ENCODE data around the gene TMEM119. TPM values are rescaled to one million over a fixed set of nuclear protein-coding genes. Genes with fewer than 3 reads are reported as not detected.
"Not testable (repeated sequence)": the region's sequence is repeated elsewhere in the genome, so short reads cannot be mapped to it uniquely, and the experiment has no call there.

TMEM119 gene
- total RNA-seq, 1 donor from 2014 or later = 0.79 TPM

DNA sequence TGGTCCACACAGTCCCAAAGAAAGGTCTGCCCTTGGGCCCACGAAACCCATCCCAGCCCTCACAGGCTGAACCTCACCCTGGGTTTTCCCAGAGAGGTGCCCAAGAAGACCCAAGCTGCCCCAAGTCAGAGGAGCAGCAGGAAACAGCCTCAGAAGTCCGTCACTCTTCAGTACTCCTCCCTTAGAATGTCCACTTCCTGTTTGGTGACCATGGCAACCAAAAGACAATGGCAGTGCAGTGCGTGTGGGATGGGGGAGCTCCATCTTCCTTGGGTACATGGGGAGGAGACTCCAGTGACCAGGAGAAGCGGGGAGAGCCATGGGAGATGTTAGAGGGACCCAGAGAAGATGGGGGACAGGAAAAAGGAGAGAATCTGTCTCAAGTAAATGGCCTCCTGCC, 24.5 kb upstream of the TMEM119 start:
- no peak for TF ChIP-seq CTCF (IDR thresholded peaks at IDR 0.05; ENCODE audit: insufficient read depth, low read length, severe bottlenecking)
- H3K27me3 ChIP-seq (ENCODE audit: control insufficient read depth, insufficient read depth, low read length) = no peaks in the 10 kb centered on the region
- DNase-seq (ENCODE audit: low read depth) (peak; percentile 50), FAIRE-seq (no peak)
- no peak overlapping the region for H3K4me3 ChIP-seq (ENCODE audit: low read depth, low read length)
- H3K36me3 ChIP-seq (ENCODE audit: control insufficient read depth, insufficient read depth, low read length) = no peaks in the 10 kb centered on the region

DNA sequence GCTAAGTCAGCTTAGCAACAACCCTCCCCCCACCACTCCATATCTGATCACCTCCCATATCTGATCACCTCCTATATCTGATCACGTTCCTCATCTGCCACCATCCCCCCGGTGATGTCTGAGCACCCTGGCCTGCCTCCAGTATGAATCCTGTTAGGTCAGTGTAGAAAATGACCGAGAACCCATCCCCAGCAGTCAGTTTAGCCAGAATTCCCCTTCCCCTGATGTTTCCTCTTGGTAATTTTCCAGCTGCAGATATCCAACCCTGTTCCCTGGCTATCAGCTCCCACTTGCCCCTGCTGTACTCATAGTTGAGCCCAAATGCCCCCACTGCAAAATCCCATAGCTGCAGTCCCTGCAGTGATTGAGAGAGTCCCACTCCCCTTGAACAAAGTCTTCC, 23.3 kb upstream of the TMEM119 start:
- no peaks in the 10 kb centered on the region for H3K36me3 ChIP-seq (ENCODE audit: control insufficient read depth, insufficient read depth, low read length)
- no peaks in the 10 kb centered on the region for H3K27me3 ChIP-seq (ENCODE audit: control insufficient read depth, insufficient read depth, low read length)
- H3K4me3 ChIP-seq (ENCODE audit: low read depth, low read length) = no peak overlapping the region
- TF ChIP-seq CTCF (IDR thresholded peaks at IDR 0.05; ENCODE audit: insufficient read depth, low read length, severe bottlenecking) = no peak
- FAIRE-seq = no peak
- no peak for DNase-seq (ENCODE audit: low read depth)

DNA sequence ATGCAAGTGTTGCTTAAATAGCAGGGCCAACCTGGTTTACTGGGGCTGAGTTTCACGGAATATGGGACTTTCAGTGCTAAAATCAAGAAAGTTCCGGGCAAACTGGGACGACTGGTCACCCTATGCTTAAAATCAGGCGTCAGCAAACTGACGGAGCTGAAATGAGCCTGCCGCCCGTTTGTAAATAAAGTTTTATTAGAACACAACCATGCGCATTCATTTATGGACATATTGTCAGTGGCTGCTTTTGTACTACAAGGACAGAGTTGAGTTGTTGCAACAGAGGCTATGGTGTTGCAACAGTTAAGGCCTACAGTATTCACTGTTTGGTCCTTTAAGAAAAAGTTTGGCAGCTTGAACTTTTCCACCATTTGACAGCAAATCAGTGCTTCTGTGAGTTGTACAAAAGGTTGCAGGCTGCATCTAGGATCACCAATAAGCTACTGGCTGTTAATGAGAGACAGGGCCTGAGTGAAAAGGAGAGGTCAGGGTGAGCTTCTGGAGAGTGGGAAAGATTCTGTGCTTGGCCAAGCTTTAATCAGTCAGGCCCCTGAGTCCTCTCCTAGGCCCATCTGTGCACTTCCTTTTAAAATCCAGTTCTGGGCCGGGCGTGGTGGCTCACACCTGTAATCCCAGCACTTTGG, 22.5 kb upstream of the TMEM119 start:
- no peaks in the 10 kb centered on the region for H3K36me3 ChIP-seq (ENCODE audit: control insufficient read depth, insufficient read depth, low read length)
- no peak for DNase-seq (ENCODE audit: low read depth)
- H3K4me3 ChIP-seq (ENCODE audit: low read depth, low read length) = no peak overlapping the region
- no peak for TF ChIP-seq CTCF (IDR thresholded peaks at IDR 0.05; ENCODE audit: insufficient read depth, low read length, severe bottlenecking)
- FAIRE-seq = no peak
- no peaks in the 10 kb centered on the region for H3K27me3 ChIP-seq (ENCODE audit: control insufficient read depth, insufficient read depth, low read length)

DNA sequence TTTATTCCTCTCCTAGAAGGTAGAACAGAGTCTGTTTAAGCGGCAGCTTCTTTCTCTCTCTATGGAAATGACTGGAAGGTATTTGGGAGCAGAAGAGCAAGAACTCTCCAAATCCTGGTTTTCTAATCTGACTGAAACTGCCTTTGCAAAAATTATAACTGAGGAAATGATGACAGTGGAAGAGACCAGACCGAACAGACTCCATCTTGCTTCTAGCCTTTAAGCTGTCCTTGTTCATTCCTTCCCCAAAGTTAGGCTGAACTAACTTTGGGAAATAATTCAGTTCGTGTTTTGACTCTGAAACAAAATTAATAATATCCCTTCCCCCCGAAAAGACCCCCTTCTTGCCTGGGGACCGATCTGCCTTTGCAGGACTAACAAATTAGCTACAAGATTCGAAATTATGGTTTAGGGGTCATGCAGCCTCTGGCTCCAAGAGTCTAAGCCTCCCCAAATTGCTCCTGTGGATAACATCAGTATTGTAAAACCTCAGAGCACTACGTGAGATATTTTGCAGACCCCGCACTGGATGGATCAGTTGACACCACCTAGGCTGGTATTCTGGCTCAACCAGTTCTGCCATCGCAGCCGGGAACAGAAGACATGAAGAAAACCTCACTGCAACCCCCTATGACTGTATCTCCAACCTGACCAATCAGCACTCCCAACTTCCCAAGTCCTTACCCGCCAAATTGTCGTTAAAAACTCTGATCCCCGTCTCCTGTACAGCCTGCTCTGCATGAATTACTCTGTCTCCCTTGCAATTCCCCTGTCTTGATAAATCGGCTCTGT, 21.7 kb upstream of the TMEM119 start:
- Histone ChIP-seq H3K27me3 (ENCODE audit: control insufficient read depth, insufficient read depth, low read length) (no peaks in the 10 kb centered on the region), H3K4me3 (ENCODE audit: low read depth, low read length) (no peak overlapping the region), H3K36me3 (ENCODE audit: control insufficient read depth, insufficient read depth, low read length) (no peaks in the 10 kb centered on the region)
- TF ChIP-seq CTCF (IDR thresholded peaks at IDR 0.05; ENCODE audit: insufficient read depth, low read length, severe bottlenecking) = no peak
- FAIRE-seq (no peak), DNase-seq (ENCODE audit: low read depth) (no peak)

DNA sequence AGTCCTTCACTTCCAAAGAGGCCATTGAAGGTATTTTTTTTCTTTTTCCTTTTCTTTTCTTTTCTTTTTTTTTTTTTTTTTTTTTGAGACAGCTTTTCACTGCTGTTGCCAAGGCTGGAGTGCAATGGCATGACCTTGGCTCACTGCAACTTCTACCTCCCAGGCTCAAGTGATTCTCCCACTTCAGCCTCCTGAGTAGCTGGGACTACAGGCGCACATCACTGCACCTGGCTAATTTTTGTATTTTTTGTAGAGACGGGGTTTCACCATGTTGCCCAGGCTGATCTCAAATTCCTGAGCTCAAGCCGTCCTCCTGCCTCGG, 21.0 kb upstream of the TMEM119 start:
- H3K36me3 ChIP-seq (ENCODE audit: control insufficient read depth, insufficient read depth, low read length); H3K27me3 ChIP-seq (ENCODE audit: control insufficient read depth, insufficient read depth, low read length); FAIRE-seq; H3K4me3 ChIP-seq (ENCODE audit: low read depth, low read length); DNase-seq (ENCODE audit: low read depth): not testable (repeated sequence)

DNA sequence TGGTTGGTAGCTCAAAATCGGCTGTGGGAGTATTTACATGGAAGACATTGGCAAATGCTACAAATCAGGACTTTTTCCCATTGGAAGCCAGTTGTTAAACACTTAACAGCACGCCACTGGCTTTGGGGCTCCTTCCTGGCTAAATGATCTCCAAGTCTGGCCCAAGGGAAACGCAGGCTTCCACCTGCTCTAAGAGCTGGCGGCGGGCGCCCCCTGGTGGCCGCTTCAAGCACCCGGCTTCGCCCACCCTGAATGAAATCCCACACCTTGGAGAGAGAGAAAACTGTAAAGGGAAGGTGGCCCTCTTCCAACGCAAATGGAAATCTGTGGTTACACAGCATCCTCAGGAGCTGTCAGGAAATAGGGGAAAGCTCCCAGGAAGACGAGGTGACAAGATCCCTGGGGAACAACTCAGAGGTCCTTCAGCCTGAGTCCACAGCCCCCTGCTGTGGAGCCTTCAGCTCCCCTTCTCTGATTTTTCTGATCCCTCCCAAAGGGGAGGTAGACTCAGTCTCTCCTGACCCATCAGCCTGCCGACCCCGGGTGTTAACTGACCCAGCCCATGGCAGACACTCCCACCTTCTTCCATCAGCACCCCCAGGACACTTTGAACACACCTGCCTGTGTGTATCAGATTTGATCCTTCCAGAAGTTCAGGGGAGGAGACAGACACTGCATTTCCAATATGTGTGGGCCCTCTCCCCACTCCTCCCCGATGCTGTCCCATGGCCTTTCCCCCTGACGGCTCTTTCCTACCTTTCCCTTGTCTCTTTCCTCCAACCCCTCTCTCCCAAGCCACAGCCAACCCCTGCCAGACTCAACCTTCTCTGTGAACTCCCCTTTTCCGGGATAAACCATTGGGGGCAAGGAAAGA, 20.4 kb upstream of the TMEM119 start:
- Histone ChIP-seq H3K4me3 (ENCODE audit: low read depth, low read length) (no peak overlapping the region), H3K36me3 (ENCODE audit: control insufficient read depth, insufficient read depth, low read length) (no peaks in the 10 kb centered on the region), H3K27me3 (ENCODE audit: control insufficient read depth, insufficient read depth, low read length) (no peaks in the 10 kb centered on the region)
- FAIRE-seq (no peak), DNase-seq (ENCODE audit: low read depth) (peak; percentile 48)
- peak; percentile 91 for TF ChIP-seq CTCF (IDR thresholded peaks at IDR 0.05; ENCODE audit: insufficient read depth, low read length, severe bottlenecking)
